ENCODE results near the gene RITA1. TPM values are rescaled to one million over a fixed set of nuclear protein-coding genes. Genes with fewer than 3 reads are reported as not detected.

Gene RITA1
- total RNA-seq, 1 donor from 2014 or later = 15.2 TPM

- peaks cover 39% of the 10 kb centered on the region for H3K27me3 Mint-ChIP-seq (ENCODE audit: low read depth)
- no peak overlapping the region for H3K27ac Mint-ChIP-seq
- H3K36me3 Mint-ChIP-seq = peaks cover 28% of the 10 kb centered on the region
- no peak for DNase-seq (ENCODE audit: low spot score in 2 of 2, unreplicated experiment in 2 of 2)
- no peak for TF ChIP-seq CTCF (IDR thresholded peaks at IDR 0.05; ENCODE audit: unreplicated experiment)
- peaks cover 2% of the 10 kb centered on the region for H3K4me1 Mint-ChIP-seq
- H3K9me3 Mint-ChIP-seq = no peaks in the 10 kb centered on the region
- H3K4me3 Mint-ChIP-seq = no peak overlapping the region
Observed at GRCh38 chr12:113157218-113157859, 28.2 kb upstream of the RITA1 start.

- no peaks in the 10 kb centered on the region for H3K4me1 Mint-ChIP-seq
- H3K27ac Mint-ChIP-seq = no peak overlapping the region
- peaks cover 27% of the 10 kb centered on the region for H3K27me3 Mint-ChIP-seq (ENCODE audit: low read depth)
- TF ChIP-seq CTCF (IDR thresholded peaks at IDR 0.05; ENCODE audit: unreplicated experiment) = no peak
- H3K9me3 Mint-ChIP-seq = no peaks in the 10 kb centered on the region
- no peak overlapping the region for H3K4me3 Mint-ChIP-seq
- H3K36me3 Mint-ChIP-seq = peaks cover 37% of the 10 kb centered on the region
- no peak for DNase-seq (ENCODE audit: low spot score in 2 of 2, unreplicated experiment in 2 of 2)
Observed at GRCh38 chr12:113158439-113159203, 26.9 kb upstream of the RITA1 start.

- TF ChIP-seq CTCF (IDR thresholded peaks at IDR 0.05; ENCODE audit: unreplicated experiment) = no peak
- Mint-ChIP-seq H3K4me1 (no peaks in the 10 kb centered on the region), H3K9me3 (no peaks in the 10 kb centered on the region), H3K36me3 (peaks cover 37% of the 10 kb centered on the region), H3K27me3 (ENCODE audit: low read depth) (peaks cover 16% of the 10 kb centered on the region), H3K4me3 (no peak overlapping the region), H3K27ac (no peak overlapping the region)
- DNase-seq (ENCODE audit: low spot score in 2 of 2, unreplicated experiment in 2 of 2) = no peak
Observed at GRCh38 chr12:113159937-113160336, 25.6 kb upstream of the RITA1 start.

- no peak for DNase-seq (ENCODE audit: low spot score in 2 of 2, unreplicated experiment in 2 of 2)
- TF ChIP-seq CTCF (IDR thresholded peaks at IDR 0.05; ENCODE audit: unreplicated experiment) = no peak
- H3K27me3 Mint-ChIP-seq (ENCODE audit: low read depth) = peaks cover 4% of the 10 kb centered on the region
- H3K27ac Mint-ChIP-seq = no peak overlapping the region
- H3K4me1 Mint-ChIP-seq = no peaks in the 10 kb centered on the region
- H3K4me3 Mint-ChIP-seq = no peak overlapping the region
- H3K36me3 Mint-ChIP-seq = peaks cover 42% of the 10 kb centered on the region
- H3K9me3 Mint-ChIP-seq = no peaks in the 10 kb centered on the region
Observed at GRCh38 chr12:113161415-113162016, 24.0 kb upstream of the RITA1 start.

- Mint-ChIP-seq H3K4me1 (no peaks in the 10 kb centered on the region), H3K27ac (no peak overlapping the region)
- DNase-seq (ENCODE audit: low spot score in 2 of 2, unreplicated experiment in 2 of 2) = no peak
Observed at GRCh38 chr12:113162102-113163029, 23.2 kb upstream of the RITA1 start.

More at GRCh38 chr12:113162102-113163029, 23.2 kb upstream of the RITA1 start:
- TF ChIP-seq CTCF (IDR thresholded peaks at IDR 0.05; ENCODE audit: unreplicated experiment) = no peak
- Mint-ChIP-seq H3K36me3 (peaks cover 40% of the 10 kb centered on the region), H3K9me3 (no peaks in the 10 kb centered on the region), H3K4me3 (no peak overlapping the region), H3K27me3 (ENCODE audit: low read depth) (no peaks in the 10 kb centered on the region)

Data from mesothelial cell of epicardium (in vitro differentiated cells).